ENCODE data around the gene MMADHC.

The MMADHC gene

DNA sequence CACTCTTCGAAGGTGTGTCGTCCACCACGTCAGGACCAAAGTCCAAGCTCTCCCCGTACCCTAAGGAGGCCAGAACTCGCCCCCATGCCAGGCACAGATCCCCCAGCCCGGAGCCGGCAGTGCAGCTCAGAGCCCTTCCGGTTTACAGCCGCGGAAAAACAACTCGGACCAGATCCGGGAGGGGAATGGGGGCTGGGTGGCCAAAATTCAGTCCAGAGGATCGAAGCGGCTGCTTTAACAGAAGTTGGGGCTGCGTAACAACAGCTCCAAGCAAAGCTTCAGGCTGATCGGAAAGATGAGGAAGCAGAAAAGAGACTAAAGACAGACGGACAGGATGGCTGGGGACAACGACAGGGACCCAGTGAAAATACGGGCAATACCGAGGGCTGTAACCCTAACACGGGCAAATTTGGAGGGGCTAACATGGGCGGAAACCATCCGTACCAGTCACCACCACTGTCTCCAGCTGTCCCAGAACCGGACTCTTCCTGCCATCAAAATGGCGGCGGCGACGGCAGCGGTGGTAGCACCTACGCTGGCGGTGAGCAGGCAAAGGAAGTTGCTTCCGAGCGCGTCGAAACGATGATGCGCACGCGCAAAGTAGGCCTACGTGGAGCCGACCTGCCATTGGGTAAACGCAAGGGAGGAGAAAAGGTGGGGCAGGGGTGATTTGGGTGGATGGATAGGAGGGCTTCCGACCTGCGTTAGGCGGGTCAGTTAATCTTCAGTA lies at the start of gene MMADHC:
MMADHC (minus strand) TSS at position 556 of the 730 bp plus-strand sequence. CDS start 678 bp downstream, outside the sequence.
- peak; percentile 93 for DNase-seq

GRCh38 chr2:149634103-149634502 lies 46.5 kb upstream of the MMADHC start:
- DNase-seq: no peak

DNA sequence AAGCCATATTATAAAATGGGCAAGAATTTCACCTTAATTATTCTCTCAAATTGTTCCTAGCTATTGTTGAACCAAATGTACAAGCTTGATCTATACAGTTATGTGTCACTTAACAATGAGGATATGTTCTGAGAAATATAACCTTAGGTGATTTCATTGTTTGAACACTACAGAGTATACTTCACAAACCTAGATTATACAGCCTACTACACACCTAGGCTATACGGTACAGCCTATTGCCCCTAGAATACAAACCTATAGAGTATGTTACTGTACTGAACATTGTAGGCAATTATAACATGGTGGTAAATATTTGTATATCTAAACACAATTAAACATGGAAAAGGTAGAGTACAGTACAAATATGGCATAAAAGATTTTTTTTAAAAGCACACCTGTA lies 42.9 kb upstream of the MMADHC start:
- DNase-seq: no peak

DNA sequence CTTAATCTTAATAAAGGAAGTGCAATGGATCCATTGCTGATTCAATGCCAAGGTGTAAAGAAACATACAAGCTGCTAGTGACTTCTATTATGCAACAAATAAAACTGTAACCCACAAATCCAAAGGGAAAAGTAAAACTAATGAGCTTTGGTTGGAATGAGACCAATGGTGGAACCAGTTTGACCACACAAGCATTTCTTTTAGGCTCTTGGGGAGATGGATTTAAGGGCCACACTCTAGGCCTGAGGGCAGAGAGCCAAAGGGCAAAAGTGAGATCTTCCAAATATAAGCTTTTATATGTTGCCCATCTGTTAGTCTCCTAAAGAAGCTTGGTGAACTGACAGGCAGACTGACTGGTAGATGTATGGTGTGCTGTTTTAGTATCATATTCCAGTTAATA lies 41.5 kb upstream of the MMADHC start:
- DNase-seq: no peak

GRCh38 chr2:149627111-149627801 lies 39.7 kb upstream of the MMADHC start:
- no peak for DNase-seq

DNA sequence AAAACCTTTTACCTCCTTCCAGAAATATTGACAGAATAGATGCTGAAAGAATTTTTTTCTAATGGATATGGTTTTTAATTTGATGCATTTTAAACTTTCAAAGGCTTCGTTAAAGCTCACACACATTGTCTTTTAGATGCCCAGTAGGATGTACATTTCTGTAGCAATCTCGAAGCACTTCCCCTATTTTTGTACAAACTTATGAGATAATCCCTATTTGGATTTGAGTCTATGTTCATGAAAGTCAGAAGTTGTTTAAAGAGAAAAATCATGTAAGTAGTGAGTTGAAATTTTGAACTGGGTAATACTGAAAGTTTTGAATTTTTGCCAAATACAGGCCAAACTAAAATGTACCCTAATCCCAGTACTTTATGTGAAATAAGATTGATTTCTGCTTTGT lies 38.1 kb upstream of the MMADHC start:
- no peak for DNase-seq

GRCh38 chr2:149625271-149625670 lies 37.7 kb upstream of the MMADHC start:
- DNase-seq: no peak

DNA sequence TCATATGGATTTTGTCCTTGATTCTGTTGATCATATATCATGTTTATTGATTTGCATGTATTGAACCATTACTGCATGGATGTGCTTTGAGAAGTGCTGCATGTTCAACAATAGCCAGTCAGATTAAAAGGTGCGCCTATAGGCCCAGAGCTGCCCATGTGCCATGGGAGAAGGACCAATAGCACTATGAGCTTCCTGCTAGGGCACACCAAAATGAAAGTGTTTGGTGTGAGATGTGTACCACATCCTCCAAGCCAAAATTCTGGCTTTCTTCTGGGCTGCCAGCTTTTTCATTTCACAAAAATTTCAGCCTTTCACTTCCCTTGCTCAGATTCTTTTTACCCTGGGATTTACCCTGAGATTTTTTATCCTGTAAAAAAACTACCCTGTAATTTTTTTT lies 34.8 kb upstream of the MMADHC start:
- no peak for DNase-seq

- no peak for DNase-seq
Observed at GRCh38 chr2:149617476-149617875, 29.9 kb upstream of the MMADHC start.

GRCh38 chr2:149616681-149617456 lies 29.3 kb upstream of the MMADHC start:
- DNase-seq: no peak

DNA sequence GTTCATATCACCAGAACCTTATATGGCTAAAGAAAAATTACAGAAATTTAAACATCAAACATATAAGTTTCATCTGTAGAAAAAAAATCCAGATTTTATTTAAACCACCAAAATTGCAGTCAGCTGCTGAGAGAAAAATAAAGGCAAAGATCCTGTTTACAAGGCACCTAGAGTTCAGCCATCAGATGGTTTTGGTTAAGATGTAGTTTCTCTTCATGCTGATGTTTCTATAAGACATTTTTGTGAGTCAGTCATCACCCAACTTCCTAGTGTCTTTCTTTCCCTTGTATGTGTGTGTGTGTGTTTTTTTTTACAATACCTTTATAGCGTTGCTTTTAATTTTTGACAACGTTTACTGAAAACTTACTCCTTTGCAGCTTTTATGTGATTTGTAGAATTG lies 26.1 kb upstream of the MMADHC start:
- no peak for DNase-seq

GRCh38 chr2:149612122-149612521 lies 24.5 kb upstream of the MMADHC start:
- no peak for DNase-seq

- DNase-seq: no peak
Observed at GRCh38 chr2:149611100-149611820, 23.7 kb upstream of the MMADHC start.

- no peak for DNase-seq
Observed at GRCh38 chr2:149606251-149606811, 18.8 kb upstream of the MMADHC start.

- no peak for DNase-seq
Observed at GRCh38 chr2:149603248-149603647, 15.7 kb upstream of the MMADHC start.

DNA sequence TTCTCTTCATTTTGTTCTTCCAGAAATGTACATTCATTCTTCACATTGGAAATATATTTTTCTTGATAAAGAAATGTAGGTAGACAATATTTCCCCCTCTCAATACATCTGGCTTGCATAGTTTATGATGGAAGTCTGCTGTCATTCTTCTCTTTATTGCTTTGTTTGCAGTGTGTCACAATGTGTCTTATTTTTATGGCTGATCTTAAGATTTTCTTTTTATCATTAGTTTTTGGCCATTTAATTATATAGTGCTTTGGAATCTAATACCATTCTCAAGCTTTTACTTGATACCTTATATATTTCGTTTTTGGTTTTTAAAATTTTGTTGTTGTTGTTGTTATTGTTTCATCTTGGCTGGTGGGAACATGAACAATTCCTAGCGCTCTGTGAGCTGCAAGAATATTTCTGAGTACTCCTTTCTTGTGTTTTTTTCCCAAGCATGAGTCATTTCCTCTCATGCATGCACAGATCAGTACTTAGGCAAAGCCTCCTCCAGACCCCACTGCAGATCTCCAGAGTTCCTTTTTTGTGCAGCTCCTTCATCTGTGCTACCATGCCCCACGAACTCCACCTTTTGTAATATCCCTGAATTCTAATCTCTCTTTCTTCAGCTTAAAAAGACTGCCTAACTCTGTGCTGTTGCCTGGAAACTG lies 13.7 kb upstream of the MMADHC start:
- DNase-seq: no peak

GRCh38 chr2:149597668-149598326 lies 10.2 kb upstream of the MMADHC start:
- DNase-seq: peak; percentile 66

GRCh38 chr2:149597050-149597667 lies 9.6 kb upstream of the MMADHC start:
- DNase-seq: no peak

- no peak for DNase-seq
Observed at GRCh38 chr2:149596471-149596870, 8.9 kb upstream of the MMADHC start.

GRCh38 chr2:149595056-149595963 lies 7.7 kb upstream of the MMADHC start:
- no peak for DNase-seq

Measured in KG1 (cell line).